ENCODE measurements around the gene TTC23. TPM values are rescaled to one million over a fixed set of nuclear protein-coding genes. Genes with fewer than 3 reads are reported as not detected.

Gene TTC23
- total RNA-seq, 4 donors from 2014 or later, result 12.1 to 27.7 (median 21.5) TPM

- Histone ChIP-seq H3K4me1 (peaks cover 13 to 68% (median 22%) of the 10 kb centered on the region in 3 donors), H3K27ac (peak overlapping the region; percentile 90 to 97 (median 96)), H3K27me3 (no peaks in the 10 kb centered on the region), H3K4me3 (peak overlapping the region; percentile 72 to 92 (median 89)), H3K36me3 (no peaks in the 10 kb centered on the region), H3K9me3 (no peaks in the 10 kb centered on the region)
- 15 to 16% methylated on average over 7 of the region's 7 CpGs for WGBS, 2 donors
- intact Hi-C loops (cut with DNase I), result no loop called here
- no peak for TF ChIP-seq POLR2A (IDR thresholded peaks at IDR 0.05)
- no peak for TF ChIP-seq CTCF (IDR thresholded peaks at IDR 0.05)
- no peak for DNase-seq
Observed at GRCh38 chr15:99250494-99250856, 1.1 kb upstream of the TTC23 start.

GRCh38 chr15:99250001-99250400 is 620 bp upstream of the TTC23 start:
- TF ChIP-seq CTCF (IDR thresholded peaks at IDR 0.05) (no peak), POLR2A (IDR thresholded peaks at IDR 0.05) (no peak)
- Histone ChIP-seq H3K36me3 (peaks cover 0 to 3% (median 0%) of the 10 kb centered on the region in 3 donors), H3K27ac (peak overlapping the region; percentile 90 to 97 (median 96)), H3K4me3 (peak overlapping the region; percentile 72 to 92 (median 89)), H3K9me3 (no peaks in the 10 kb centered on the region), H3K4me1 (peaks cover 13 to 68% (median 22%) of the 10 kb centered on the region in 3 donors), H3K27me3 (no peaks in the 10 kb centered on the region)
- no peak for DNase-seq
- intact Hi-C loops (cut with DNase I), result no loop called here
- WGBS, 2 donors, result 20 to 33% methylated on average over 4 of the region's 4 CpGs

- intact Hi-C loops (cut with DNase I), result no loop called here
- Histone ChIP-seq H3K27me3 (no peaks in the 10 kb centered on the region), H3K4me3 (peak overlapping the region; percentile 53 to 92 (median 89)), H3K27ac (peak overlapping the region in 3 of 4 donors; percentile 90 to 97 (median 97)), H3K4me1 (peaks cover 13 to 54% (median 16%) of the 10 kb centered on the region in 3 donors), H3K9me3 (no peaks in the 10 kb centered on the region), H3K36me3 (peaks cover 0 to 7% (median 0%) of the 10 kb centered on the region in 3 donors)
- no peak for TF ChIP-seq CTCF (IDR thresholded peaks at IDR 0.05)
- TF ChIP-seq POLR2A (IDR thresholded peaks at IDR 0.05), result no peak
- WGBS, 2 donors, result 65 to 66% methylated on average over 7 of the region's 7 CpGs
- no peak for DNase-seq
Observed at GRCh38 chr15:99248000-99248715, 1.2 kb downstream of the TTC23 start.

- Histone ChIP-seq H3K27me3 (no peaks in the 10 kb centered on the region), H3K9me3 (no peaks in the 10 kb centered on the region), H3K36me3 (peaks cover 0 to 7% (median 0%) of the 10 kb centered on the region in 3 donors), H3K27ac (no peak overlapping the region), H3K4me1 (peaks cover 6 to 44% (median 9%) of the 10 kb centered on the region in 3 donors), H3K4me3 (no peak overlapping the region)
- TF ChIP-seq CTCF (IDR thresholded peaks at IDR 0.05) (no peak), POLR2A (IDR thresholded peaks at IDR 0.05) (no peak)
- intact Hi-C loops (cut with DNase I), result no loop called here
- WGBS, 2 donors, result 54 to 66% methylated on average over 3 of the region's 3 CpGs
- DNase-seq, result no peak
Observed at GRCh38 chr15:99247062-99247461, 2.3 kb downstream of the TTC23 start.

GRCh38 chr15:99244306-99244705 is 5.1 kb downstream of the TTC23 start:
- Histone ChIP-seq H3K4me1 (peaks cover 5 to 29% (median 8%) of the 10 kb centered on the region in 3 donors), H3K4me3 (no peak overlapping the region), H3K36me3 (peaks cover 0 to 30% (median 0%) of the 10 kb centered on the region in 3 donors), H3K27me3 (no peaks in the 10 kb centered on the region), H3K27ac (no peak overlapping the region), H3K9me3 (no peaks in the 10 kb centered on the region)
- intact Hi-C loops (cut with DNase I), result no loop called here
- TF ChIP-seq CTCF (IDR thresholded peaks at IDR 0.05) (no peak), POLR2A (IDR thresholded peaks at IDR 0.05) (no peak)
- no peak for DNase-seq
- WGBS, 2 donors, result 91% methylated on average over 4 of the region's 4 CpGs

Measured in esophagus squamous epithelium (tissue), 5 donors.